HG03025 (cell line): ENCODE results near the gene COL4A4.

Experiments used
- ATAC-seq: cut with Tn5 transposase; IDR thresholded peaks from one replicate; pipeline ENCODE4 v1.9.1; 2021; ENCODE audit warnings: mild to moderate bottlenecking, moderate library complexity; ENCODE audit not compliant: unreplicated experiment, low FRiP score

The COL4A4 gene

DNA sequence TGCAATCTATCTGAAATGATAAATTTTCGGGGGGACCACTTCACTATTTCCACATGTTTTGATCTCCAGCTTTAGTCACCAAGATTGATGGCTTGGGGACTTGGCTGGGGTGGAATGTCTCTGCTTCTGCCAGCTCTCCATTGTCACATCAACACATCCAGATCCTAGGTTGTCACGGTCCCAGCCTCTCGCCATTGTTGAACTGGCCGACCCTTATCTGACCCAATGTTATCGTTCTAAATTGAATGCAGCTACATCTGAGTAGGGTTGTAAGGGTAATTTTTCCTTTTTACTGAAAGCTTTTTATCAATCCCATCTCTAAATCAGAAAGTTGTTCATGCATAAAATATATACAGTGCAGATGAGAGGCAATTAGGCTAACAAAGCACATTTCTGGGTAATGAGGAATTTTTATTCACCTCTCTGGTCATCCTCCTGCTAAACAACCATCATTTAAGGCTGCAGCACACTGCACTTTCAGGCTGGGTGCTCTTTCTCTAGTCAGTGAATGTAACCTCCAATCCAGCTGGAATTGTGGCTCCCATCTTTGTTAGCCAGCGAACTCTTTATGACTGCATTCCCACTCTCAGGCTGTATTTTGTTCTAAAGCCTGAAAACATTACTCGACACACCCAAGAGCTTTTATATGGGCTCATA, 128.2 kb downstream of the COL4A4 start:
- ATAC-seq = no peak

DNA sequence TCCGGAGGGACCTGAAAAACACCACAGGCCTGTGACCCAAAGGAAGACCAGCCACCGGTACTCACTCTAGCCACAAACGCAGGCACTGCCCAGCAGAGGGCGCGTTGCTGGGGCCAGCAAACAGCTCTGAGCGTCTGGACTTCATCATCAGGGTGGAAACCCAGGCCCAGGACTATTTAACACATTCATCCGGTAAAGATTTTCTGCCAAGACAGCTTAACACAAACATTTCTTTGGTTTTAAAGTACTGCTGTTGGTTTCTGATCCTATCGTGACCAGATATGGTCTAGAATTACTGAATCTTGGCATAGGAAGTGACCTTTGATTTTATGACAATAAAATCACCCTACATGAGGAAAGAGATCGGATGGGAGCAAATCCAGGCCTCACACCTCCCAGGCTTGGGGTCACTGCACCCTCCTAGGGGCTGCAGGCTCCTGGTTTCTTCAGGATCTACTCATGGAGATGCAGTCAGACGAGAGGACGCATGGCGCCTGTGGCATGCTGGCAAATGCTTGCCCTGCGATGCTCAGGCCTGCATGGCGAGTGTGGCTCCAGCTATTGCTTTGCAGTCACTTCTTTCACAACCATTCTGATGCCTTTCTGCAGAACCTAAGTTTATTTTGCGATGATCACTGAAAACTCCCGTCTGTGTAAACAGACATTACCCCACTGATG, 130.4 kb downstream of the COL4A4 start:
- no peak for ATAC-seq

DNA sequence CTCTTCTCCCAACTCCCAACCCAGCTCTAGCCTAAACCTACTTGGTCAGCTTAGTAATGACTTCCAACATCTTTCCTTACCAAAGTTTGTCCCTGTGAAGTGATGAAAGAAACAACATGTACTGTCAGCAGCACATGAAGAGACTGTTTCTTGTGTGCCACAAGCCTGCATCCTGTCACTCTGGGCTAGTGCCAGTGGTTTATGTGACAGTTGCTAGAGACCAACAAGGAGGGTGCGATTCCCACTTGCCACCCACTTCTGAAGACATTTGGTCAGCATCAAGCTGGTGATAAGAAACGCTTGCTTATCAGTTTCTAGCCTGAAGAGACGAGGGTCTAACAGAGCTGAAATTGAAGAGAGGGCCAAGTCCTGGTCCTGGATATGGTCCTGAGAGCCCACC, 132.6 kb downstream of the COL4A4 start:
- ATAC-seq = no peak

GRCh38 chr2:227030789-227031188, 133.2 kb downstream of the COL4A4 start:
- ATAC-seq = no peak

DNA sequence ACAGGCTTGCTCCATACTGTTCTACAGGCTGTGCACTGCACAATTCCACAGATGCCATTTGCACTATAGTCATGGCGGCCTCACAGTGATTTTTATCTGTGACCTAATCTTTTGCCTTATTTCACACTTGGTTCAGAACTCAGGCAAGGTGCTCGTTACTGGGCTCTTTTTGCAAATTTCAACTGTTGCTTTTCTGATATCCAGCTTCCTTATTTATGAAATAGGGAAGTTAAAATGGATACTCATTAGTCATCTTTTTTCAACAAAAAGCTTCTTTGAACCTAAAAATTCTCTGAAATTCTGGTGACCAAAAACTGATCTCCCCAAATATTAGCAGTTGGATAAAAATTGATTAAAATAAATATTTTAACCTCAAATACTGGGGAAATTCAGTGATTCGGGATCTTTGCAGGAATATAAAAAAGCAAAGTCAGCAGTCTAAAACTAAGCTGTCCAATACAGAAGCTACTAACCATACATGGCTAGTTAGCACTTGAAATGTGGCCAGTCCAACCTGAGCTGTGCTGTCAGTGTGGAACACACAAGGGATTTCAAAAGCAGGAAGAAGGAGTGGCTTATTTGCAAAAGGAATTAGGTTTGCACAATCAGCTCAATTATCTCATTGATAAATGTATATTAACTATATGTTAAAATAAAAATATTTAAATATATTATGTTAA, 134.4 kb downstream of the COL4A4 start:
- no peak for ATAC-seq

- no peak for ATAC-seq
These were observed 138.5 kb downstream of the COL4A4 start for GRCh38 chr2:227025510-227025909.

- no peak for ATAC-seq
These were observed 141.4 kb downstream of the COL4A4 start for GRCh38 chr2:227022608-227023007.

GRCh38 chr2:227020416-227020815, 143.6 kb downstream of the COL4A4 start:
- ATAC-seq = no peak

DNA sequence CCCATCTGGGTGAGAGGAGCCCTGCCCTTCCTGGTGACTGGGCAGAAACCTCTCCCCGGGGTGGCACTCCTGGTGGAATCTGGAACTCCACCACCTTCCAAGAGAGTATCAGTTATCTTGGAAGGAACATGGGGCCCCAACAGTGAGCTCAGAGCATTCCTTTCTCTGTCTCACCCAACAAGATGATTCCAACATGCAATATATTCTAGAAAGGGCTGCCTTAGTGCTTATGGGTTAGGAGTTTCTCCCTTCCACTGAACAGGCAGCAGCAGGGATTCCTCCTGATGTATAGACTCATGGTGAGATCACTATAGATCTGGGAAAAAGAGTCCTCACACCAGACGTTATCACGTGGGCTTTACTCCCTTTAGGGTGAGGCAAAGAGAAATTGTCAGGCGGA, 147.1 kb downstream of the COL4A4 start:
- no peak for ATAC-seq

DNA sequence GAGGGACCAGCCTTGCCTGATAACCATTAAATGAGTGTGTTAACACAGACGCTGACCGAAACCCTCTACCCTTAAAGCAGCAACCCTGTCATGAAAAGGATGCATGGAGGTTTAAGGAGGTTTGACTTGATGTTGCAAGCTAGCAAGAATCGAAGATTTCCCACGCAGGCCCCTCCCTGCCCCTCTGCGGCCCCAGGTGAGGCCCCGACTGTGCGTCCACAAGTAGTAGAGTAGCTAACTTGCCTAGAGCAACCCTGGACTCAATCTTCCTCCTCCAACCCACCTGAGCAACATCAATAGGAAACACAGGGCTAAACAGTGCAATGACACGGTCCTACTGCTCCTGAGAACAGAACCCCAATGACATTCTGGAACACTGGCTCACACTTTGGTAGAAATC, 150.1 kb downstream of the COL4A4 start:
- no peak for ATAC-seq

- no peak for ATAC-seq
These were observed 150.7 kb downstream of the COL4A4 start for GRCh38 chr2:227013330-227013729.

GRCh38 chr2:227010433-227010832, 153.6 kb downstream of the COL4A4 start:
- ATAC-seq = no peak

GRCh38 chr2:227007940-227008339, 156.1 kb downstream of the COL4A4 start:
- ATAC-seq = no peak

- no peak for ATAC-seq
These were observed 156.9 kb downstream of the COL4A4 start for GRCh38 chr2:227007148-227007547.

- ATAC-seq = no peak
These were observed 157.7 kb downstream of the COL4A4 start for GRCh38 chr2:227006189-227006897.

GRCh38 chr2:227004482-227004881, 159.5 kb downstream of the COL4A4 start:
- no peak for ATAC-seq

DNA sequence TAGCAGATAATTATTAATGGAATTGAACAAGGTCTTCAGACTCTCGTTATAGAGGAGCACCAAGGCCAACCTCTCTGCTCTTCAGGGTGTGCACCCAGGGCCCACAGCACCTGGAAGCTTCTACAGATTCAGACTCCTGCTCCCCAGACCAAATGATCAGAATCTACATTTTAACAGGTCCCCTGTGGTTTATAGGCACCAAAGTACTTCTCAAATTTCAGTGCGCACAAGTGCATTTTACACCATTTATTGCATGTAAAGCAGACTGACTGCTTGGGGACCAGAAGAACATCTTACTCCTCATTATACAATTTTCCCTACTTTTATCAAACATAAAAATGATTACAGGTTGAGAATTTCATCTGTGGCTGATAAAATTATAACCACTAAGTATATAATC, 163.9 kb downstream of the COL4A4 start:
- no peak for ATAC-seq

- ATAC-seq = no peak
These were observed 164.3 kb downstream of the COL4A4 start for GRCh38 chr2:226999661-227000060.

GRCh38 chr2:226995625-226996041, 168.4 kb downstream of the COL4A4 start:
- ATAC-seq = no peak

- no peak for ATAC-seq
These were observed 169.2 kb downstream of the COL4A4 start for GRCh38 chr2:226994775-226995174.

- ATAC-seq = no peak
These were observed 170.8 kb downstream of the COL4A4 start for GRCh38 chr2:226993171-226993570.
